ACHN (cell line): ENCODE results near the gene PRKD2.
"Not testable (repeated sequence)": the region's sequence is repeated elsewhere in the genome, so short reads cannot be mapped to it uniquely, and the experiment has no call there.

ENCODE experiments used
- DNase-seq: peaks from one replicate; pipeline ENCODE4 v3.0.0-alpha.2; 2015
- in situ Hi-C: cut with HindIII; loops from 2 replicates; pipeline ENCODE4 v1.10.0; 2017; ENCODE audit warnings: low sequenced_read_pairs, low pct_ligation_motif_present, low pct_unique_long_range_greater_than_20kb

Gene PRKD2

GRCh38 chr19:46716672-46717033, 261 bp downstream of the PRKD2 start:
- DNase-seq = no peak
- in situ Hi-C loops = no loop called here

GRCh38 chr19:46715975-46716671, 791 bp downstream of the PRKD2 start:
- peak; percentile 16 for DNase-seq

GRCh38 chr19:46715620-46715974, 1.3 kb downstream of the PRKD2 start:
- in situ Hi-C loops = no loop called here
- DNase-seq = no peak

More at GRCh38 chr19:46715975-46716671, 791 bp downstream of the PRKD2 start:
- in situ Hi-C loops = no loop called here

GRCh38 chr19:46714444-46715106, 2.3 kb downstream of the PRKD2 start:
- DNase-seq = no peak
- in situ Hi-C loops = no loop called here

GRCh38 chr19:46713781-46714443, 3.0 kb downstream of the PRKD2 start:
- in situ Hi-C loops = no loop called here
- DNase-seq = peak; percentile 87

GRCh38 chr19:46712768-46713338, 4.1 kb downstream of the PRKD2 start:
- not testable (repeated sequence) for DNase-seq

GRCh38 chr19:46710687-46711086, 6.2 kb downstream of the PRKD2 start:
- in situ Hi-C loops = no loop called here
- no peak for DNase-seq

More at GRCh38 chr19:46712768-46713338, 4.1 kb downstream of the PRKD2 start:
- in situ Hi-C loops = not testable (repeated sequence)

GRCh38 chr19:46704379-46705076, 12.4 kb downstream of the PRKD2 start:
- DNase-seq = peak; percentile 27
- in situ Hi-C loops = no loop called here

GRCh38 chr19:46700704-46701103, 16.2 kb downstream of the PRKD2 start:
- DNase-seq = no peak
- in situ Hi-C loops = no loop called here

GRCh38 chr19:46698395-46699321, 18.3 kb downstream of the PRKD2 start:
- in situ Hi-C loops = no loop called here
- no peak for DNase-seq

GRCh38 chr19:46697204-46697960, 19.5 kb downstream of the PRKD2 start:
- no peak for DNase-seq
- in situ Hi-C loops = no loop called here

- in situ Hi-C loops = no loop called here
- DNase-seq = no peak
Measured at GRCh38 chr19:46696866-46697203, 20.1 kb downstream of the PRKD2 start.

GRCh38 chr19:46696052-46696451, 20.9 kb downstream of the PRKD2 start:
- DNase-seq = no peak
- in situ Hi-C loops = no loop called here

- in situ Hi-C loops = no loop called here
- no peak for DNase-seq
Measured at GRCh38 chr19:46693760-46694159, 23.2 kb downstream of the PRKD2 start.

- DNase-seq = no peak
- in situ Hi-C loops = no loop called here
Measured at GRCh38 chr19:46692918-46693722, 23.8 kb downstream of the PRKD2 start.

GRCh38 chr19:46691948-46692347, 25.0 kb downstream of the PRKD2 start:
- no peak for DNase-seq
- in situ Hi-C loops = no loop called here

GRCh38 chr19:46691104-46691503, 25.8 kb downstream of the PRKD2 start:
- in situ Hi-C loops = no loop called here
- no peak for DNase-seq
